HG02642 (cell line): ENCODE results near the gene ECPAS.
A peak's percentile ranks its signal among the peaks of the same experiment; 100 is the strongest.
"Not testable (repeated sequence)": the region's sequence is repeated elsewhere in the genome, so short reads cannot be mapped to it uniquely, and the experiment has no call there.

Source experiments
- ATAC-seq: cut with Tn5 transposase; IDR thresholded peaks from one replicate; pipeline ENCODE4 v1.9.1; 2021; ENCODE audit warnings: mild to moderate bottlenecking; ENCODE audit not compliant: unreplicated experiment, poor library complexity

ECPAS gene

GRCh38 chr9:111483858-111484571, at the start of gene ECPAS:
TSS of gene ECPAS (minus strand) at chr9:111484383. CDS start at chr9:111472918, 11,465 bp downstream.
- peak; percentile 59 for ATAC-seq

GRCh38 chr9:111533099-111533790, 49.1 kb upstream of the ECPAS start:
- ATAC-seq, result no peak

- no peak for ATAC-seq
Observed at GRCh38 chr9:111531716-111532115, 47.5 kb upstream of the ECPAS start.

GRCh38 chr9:111529787-111530186, 45.6 kb upstream of the ECPAS start:
- ATAC-seq, result no peak

GRCh38 chr9:111527347-111527746, 43.2 kb upstream of the ECPAS start:
- ATAC-seq, result no peak

GRCh38 chr9:111525056-111525977, 41.1 kb upstream of the ECPAS start, which contains the start of gene ZNF483:
TSS of gene ZNF483 (plus strand) at chr9:111525179. CDS start at chr9:111527396, 2,217 bp downstream.
- ATAC-seq, result no peak

GRCh38 chr9:111524731-111525055, 40.5 kb upstream of the ECPAS start:
- ATAC-seq, result no peak

- no peak for ATAC-seq
Observed at GRCh38 chr9:111516061-111516465, 31.9 kb upstream of the ECPAS start.

GRCh38 chr9:111514967-111515366, 30.8 kb upstream of the ECPAS start:
- ATAC-seq, result no peak

- not testable (repeated sequence) for ATAC-seq
Observed at GRCh38 chr9:111511581-111511980, 27.4 kb upstream of the ECPAS start.

GRCh38 chr9:111502506-111502905, 18.3 kb upstream of the ECPAS start:
- ATAC-seq, result no peak

GRCh38 chr9:111501648-111502047, 17.5 kb upstream of the ECPAS start:
- no peak for ATAC-seq

- ATAC-seq, result no peak
Observed at GRCh38 chr9:111501005-111501562, 16.9 kb upstream of the ECPAS start.

GRCh38 chr9:111497196-111497595, 13.0 kb upstream of the ECPAS start:
- ATAC-seq, result not testable (repeated sequence)

GRCh38 chr9:111484572-111484894, 350 bp upstream of the ECPAS start:
- no peak for ATAC-seq

- ATAC-seq, result peak; percentile 41
Observed at GRCh38 chr9:111483439-111483857, 735 bp downstream of the ECPAS start.

GRCh38 chr9:111482694-111483438, 1.3 kb downstream of the ECPAS start:
- ATAC-seq, result peak; percentile 65

GRCh38 chr9:111481885-111482636, 2.1 kb downstream of the ECPAS start:
- no peak for ATAC-seq

- ATAC-seq, result no peak
Observed at GRCh38 chr9:111477677-111478076, 6.5 kb downstream of the ECPAS start.
